Sigmoid colon (tissue), 4 donors: Measurements from ENCODE around the gene NR2F6.

ENCODE experiments used
- EP300 ChIP-seq, 4 donors: sonication (generic); formaldehyde crosslinking; IDR thresholded peaks; one replicate each; pipeline ENCODE4 v1.6.1; 2017; ENCODE audit warnings: antibody characterized with exemption in 4 of 4
- POLR2A ChIP-seq, 2 donors: fragments of 450-650 bp; IDR thresholded peaks; one replicate each; pipeline ENCODE4 v1.6.1; 2016; ENCODE audit warnings: antibody characterized with exemption in 2 of 2, mild to moderate bottlenecking in 2 of 2, moderate library complexity in 2 of 2
- TF ChIP-seq, protein P1 (sequence below), 4 experiments: fragments of 450-650 bp in 3 of 4; fragments of 200-600 bp in 1 of 4; IDR thresholded peaks; one replicate each; pipeline ENCODE4 v1.5.1; 2016 to 2019; ENCODE audit warnings: antibody characterized with exemption in 4 of 4, mild to moderate bottlenecking in 3 of 4, moderate library complexity in 2 of 4

DNA sequence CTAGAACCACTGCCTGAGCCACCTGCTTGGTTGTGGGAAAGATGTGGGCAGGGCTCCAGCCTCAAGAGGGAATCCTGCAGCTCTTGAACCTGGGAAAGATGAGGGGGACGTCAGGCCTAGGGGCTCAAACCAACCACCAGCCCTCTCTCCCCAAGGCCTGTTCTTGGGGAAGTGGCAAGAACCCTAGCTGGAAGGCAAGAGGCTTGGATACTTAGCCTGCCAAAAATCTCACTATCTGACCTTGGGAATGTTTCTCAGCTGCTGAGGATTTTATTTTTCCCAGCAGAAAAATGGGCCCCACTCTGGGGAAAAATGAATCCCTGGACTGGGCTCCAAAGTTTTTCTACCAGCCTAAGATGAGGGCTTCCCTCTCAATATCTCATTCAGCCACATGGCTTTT, 14.2 kb upstream of the NR2F6 start:
- TF ChIP-seq, protein P1, sequence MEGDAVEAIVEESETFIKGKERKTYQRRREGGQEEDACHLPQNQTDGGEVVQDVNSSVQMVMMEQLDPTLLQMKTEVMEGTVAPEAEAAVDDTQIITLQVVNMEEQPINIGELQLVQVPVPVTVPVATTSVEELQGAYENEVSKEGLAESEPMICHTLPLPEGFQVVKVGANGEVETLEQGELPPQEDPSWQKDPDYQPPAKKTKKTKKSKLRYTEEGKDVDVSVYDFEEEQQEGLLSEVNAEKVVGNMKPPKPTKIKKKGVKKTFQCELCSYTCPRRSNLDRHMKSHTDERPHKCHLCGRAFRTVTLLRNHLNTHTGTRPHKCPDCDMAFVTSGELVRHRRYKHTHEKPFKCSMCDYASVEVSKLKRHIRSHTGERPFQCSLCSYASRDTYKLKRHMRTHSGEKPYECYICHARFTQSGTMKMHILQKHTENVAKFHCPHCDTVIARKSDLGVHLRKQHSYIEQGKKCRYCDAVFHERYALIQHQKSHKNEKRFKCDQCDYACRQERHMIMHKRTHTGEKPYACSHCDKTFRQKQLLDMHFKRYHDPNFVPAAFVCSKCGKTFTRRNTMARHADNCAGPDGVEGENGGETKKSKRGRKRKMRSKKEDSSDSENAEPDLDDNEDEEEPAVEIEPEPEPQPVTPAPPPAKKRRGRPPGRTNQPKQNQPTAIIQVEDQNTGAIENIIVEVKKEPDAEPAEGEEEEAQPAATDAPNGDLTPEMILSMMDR (IDR thresholded peaks at IDR 0.05) = no peak
- TF ChIP-seq POLR2A (IDR thresholded peaks at IDR 0.05) (no peak), EP300 (IDR thresholded peaks at IDR 0.05) (no peak)
